GM18505 (cell line): ENCODE measurements around the gene SIGLEC1.

Experiments used
- ATAC-seq: cut with Tn5 transposase; IDR thresholded peaks from one replicate; pipeline ENCODE4 v1.9.1; 2021; ENCODE audit not compliant: unreplicated experiment
- POLR2A ChIP-seq: IDR thresholded peaks from 4 replicates; pipeline ENCODE4 v1.6.1; 2011; ENCODE audit warnings: borderline replicate concordance; ENCODE audit not compliant: insufficient read depth, insufficient read length; ENCODE audit errors: extremely low read depth

SIGLEC1 gene

DNA sequence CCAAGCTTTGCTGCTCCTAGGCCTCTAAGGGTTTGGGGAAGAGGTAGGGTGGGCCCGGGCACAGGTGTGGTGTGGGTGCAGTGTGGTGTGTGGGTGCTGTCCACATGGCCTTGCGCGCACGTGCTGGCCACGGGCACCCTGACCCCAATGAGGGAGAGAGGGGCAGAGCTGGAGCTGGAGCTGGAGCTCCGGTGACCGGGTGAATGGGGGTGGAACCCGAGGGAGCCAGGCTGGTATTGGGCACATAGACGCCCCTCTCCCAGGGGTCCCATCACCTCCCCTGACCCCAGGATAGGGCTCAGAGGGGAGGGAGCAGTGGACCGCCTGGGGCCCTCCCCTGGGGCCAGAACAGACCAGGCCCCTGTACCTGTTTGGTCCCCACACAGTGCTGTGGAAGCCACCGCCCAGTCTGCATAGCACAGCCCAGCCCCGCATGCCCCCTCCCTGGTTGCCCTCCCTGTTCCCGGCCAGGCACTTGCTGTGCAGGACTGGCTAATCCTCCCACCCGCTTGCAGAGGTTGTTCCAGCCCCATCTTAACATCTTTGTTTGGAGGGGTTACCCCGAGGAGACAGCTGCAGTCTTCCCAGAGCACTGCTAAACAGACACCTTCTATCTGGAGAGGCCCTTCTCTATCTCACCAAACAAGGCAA is 31.6 kb downstream of the SIGLEC1 start:
- TF ChIP-seq POLR2A = no peak
- ATAC-seq = no peak

DNA sequence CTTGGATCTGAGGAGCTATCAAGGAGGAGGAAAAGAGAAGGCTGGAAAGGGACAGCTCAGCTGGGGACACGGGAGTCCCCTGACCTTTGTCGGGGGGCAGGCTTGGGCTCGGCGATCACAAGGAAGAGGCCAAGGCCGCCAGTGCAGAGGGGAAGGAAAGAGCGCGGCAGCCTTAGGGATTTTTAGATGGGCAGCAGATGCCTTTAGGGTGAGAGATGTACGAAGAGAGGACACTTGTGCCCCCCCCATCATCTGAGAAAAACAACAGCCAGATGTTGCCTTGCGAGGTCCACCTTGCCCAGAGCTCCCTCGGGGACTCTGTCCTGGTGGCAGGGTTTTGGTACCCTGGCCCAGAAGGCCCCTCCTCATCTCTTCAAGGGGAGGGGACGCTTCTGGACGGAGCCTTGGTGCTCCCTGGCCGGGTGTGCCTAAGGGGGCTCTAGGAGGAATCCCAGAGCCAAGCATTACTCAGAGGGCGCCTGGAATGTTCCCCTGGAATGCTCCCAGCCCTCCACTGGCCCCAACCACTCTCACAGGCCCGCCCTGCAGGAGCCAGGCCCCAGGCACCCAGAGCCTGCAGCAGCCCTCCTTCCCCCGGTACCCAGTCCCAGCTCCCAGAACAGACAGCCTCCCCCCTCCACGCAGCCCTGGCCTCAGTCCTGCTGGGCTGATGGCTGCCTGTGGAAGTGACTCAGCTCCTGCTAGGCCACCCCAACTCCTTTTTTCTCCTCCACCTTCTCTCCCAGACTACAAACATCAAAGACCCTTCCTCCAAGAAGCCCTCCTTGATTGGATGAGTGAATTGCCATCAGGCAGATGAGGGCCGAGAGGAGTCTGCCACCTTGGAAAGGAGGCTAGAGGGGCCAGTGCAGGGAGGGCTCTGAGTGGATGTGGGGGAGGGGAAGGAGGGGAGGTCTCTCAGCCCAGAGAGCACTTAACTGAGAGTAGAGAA is 32.4 kb downstream of the SIGLEC1 start:
- no peak for TF ChIP-seq POLR2A
- no peak for ATAC-seq

DNA sequence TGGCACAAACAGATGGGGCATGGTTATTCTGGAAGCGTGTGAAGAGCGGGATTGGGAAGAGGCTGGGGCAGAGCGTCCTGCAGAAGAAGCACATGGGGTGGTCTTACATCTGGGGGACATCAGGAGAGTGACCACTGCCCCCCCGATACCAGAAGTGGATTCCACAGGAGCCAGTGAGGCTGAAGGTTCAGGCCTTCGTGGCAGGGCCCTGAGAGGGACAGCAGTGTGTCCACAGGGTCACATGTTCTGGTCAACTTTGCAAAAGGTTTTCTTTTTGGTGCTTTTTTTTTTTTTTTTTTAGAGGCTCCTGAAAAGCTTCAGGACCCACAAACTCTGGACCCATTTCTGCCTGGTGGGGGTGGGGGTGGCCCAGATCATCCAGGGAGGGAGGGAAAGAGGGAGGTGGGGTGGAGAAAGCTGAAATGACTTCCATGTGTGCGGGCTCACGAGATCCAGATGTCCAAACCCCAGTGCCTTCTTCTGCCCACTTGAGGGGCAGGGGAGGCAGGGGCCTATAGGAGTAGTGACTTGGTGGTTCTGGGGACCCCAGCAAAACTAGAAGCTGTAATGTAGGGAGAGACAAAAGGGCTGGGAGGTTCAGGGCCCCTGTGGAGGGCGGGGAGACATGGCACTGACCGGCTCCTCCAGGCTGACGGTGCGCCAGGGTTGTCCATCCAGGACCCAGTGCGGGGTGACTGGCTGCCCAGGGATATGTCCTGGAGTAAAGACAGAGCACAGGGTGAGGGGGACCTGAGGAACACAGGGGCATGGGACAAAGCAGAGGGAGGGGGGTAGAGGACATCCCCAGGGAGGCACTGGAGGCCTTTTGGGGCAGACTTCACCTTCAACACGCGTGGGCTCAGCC is 33.3 kb downstream of the SIGLEC1 start:
- no peak for TF ChIP-seq POLR2A
- no peak for ATAC-seq

DNA sequence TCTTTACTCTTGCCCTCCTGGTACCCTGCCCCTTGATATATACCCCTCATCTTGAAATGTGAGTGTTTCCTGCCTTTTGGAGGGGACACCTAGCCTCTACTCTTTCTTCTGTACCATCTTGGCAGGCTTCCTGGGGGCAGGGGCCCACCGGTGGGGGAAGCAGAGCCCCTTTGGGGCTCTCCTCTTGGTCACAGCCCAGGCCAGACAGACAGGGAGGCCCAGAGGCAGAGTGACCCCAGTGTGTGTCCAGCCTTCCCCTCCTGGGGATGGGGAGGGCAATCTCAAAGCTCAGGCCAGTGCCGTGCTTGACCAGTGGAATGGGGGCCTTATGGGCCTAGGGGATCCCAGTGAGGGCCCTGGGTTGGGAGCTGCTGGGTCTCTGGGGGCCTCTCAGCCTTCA is 34.2 kb downstream of the SIGLEC1 start:
- ATAC-seq = no peak

DNA sequence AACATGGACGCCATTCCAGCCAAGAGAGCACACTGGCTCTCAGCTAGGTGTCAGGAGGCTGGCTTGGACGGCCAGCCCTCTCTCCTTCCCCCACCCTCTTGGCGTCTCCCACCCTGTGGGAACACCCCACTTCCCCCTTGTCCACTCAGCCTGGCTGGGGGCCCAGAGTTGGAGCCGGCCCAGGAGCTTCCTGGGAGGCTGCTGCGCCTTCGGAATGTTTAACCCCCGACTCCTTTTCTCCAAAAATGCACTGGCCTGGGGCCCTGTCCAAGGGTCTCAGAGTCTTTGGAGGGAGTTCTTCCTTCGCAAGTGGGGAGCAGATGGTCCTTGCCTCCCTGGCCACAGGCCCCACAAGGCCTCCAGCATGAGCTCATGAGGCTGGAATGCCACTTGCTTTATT is 34.7 kb downstream of the SIGLEC1 start:
- no peak for ATAC-seq
- TF ChIP-seq POLR2A = no peak

More for the DNA sequence above, 34.2 kb downstream of the SIGLEC1 start:
- no peak for TF ChIP-seq POLR2A

DNA sequence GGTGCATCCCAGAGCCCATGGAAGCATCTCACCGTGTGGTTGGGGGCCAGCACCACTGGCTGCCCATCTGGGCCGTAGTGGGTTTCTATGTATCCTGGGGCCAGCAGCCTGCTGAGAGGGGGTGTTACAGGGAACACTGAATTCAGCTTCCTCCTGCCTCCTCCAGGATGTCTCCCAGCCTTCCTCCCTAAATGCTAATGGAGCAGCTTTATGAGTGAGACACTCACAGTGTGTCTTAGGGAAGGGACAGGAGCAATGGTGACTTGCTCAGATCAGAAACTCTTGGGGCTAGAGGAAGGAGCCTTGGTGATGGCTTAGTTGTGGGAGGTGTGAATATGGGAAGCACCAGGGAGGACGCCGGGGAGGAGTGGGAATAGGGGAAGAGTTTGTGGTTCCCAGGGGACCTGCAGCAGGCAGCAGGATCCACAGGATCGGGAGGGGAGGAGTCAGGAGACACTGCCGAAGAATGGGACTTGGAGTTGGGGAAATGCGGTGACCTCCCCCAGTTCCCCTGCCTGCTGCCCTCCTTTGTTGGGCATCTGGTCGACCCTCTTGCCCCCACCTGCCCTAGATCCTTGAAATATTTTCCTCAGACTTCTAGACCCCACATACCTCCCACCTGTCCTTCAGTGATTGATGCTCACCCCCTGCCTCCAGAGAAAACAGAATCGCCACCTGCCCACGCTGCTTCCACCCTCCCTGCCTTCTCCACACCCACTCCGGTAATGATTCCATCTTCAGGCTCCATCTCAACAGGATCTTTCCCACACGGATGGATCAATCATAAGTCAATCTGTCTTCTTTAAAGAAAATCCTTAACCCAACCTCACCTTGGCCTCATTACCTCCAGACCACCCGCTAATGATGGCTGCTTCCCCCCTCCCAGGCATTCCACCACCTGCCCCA is 37.2 kb downstream of the SIGLEC1 start:
- no peak for ATAC-seq
- TF ChIP-seq POLR2A = no peak

DNA sequence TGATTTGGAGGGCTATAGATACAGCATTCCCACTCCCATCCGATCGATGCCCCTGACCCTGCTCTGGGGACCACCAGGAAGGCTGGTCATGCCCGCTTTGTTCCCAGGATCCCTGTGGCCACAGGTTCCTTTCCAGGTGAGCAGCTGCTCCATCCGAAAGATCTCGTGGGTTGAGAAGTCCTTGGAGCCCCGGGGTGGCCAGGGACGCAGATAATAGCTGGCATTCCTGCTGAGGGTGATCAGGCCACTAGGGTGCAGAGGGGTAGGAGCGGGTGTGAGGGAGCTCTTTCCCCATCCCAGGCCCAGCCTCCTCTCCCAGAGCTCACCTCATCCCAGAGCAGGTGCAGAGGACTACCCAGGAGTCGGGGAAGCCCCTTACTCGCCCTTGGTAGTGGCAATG is 38.0 kb downstream of the SIGLEC1 start:
- no peak for ATAC-seq
- no peak for TF ChIP-seq POLR2A

DNA sequence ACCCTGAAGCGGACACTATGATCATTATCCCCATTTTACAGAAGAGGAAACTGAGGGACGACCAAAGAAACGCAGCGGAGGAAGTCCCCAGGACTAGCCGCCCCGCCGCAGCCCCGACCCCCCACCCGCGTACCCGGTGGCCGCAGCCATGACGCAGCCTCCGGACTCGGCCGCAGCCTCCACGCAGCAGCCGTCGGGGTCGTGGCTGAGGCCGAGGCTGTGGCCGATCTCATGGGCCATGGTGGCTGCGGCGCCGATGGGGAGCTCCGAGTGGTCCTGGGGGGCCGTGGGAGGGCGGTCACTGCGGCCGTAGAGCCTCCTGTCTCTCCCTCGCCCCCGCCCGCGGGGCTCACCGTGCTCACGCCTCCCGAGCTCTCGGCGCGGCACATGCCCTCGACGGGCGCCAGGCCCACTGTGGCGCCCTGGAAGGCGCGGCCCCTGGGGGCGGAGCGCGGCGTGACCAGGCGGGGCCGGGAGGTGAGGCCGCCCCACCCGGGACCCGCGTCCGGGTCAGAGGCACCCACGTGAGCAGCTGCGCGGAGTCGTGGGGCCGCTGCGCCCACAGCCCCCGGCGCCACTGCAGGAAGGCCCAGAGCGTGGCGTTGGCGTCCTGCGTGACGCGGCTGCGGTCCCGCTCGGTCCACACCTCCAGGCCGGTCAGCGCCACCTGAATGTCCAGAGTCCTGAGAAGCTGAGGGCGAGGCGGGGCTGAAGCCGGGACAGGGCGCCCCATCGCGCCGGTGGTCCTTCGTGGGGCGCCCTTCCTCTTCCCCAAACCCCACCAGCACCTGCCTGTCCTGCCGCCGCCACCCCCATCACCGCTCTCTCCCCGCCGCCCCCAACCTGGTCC is 39.0 kb downstream of the SIGLEC1 start:
- no peak for ATAC-seq
- TF ChIP-seq POLR2A = no peak

DNA sequence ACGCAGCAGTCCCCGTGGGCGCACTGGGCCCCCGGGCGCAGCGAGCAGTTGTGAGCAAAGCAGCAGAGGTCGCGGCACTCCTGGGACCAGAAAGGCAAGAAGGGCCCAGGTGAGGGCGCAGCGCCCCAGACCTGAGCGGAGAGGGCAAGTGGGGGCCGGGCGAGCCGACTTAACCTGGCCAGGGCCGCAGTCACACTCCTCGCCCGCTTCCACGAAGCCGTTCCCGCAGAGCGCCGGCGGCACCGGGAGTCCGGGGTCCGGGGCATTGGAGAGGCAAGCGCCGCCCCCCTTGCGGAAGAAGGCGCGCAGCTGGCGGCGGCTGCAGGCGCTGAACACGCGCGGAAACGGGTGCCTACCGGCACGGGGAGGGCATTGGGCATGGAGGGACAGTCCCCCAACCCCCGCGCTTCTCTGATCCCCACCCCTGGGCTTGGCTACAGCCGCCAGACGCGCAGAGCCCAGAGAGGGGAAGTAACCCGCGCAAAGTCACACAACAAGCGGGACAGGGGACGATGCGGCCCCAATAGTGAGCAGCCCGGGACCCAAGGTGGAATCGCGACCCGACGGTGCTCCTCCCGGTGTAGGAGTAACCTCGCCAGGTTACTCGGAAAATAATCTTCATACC is 39.7 kb downstream of the SIGLEC1 start:
- no peak for TF ChIP-seq POLR2A
- ATAC-seq = no peak

DNA sequence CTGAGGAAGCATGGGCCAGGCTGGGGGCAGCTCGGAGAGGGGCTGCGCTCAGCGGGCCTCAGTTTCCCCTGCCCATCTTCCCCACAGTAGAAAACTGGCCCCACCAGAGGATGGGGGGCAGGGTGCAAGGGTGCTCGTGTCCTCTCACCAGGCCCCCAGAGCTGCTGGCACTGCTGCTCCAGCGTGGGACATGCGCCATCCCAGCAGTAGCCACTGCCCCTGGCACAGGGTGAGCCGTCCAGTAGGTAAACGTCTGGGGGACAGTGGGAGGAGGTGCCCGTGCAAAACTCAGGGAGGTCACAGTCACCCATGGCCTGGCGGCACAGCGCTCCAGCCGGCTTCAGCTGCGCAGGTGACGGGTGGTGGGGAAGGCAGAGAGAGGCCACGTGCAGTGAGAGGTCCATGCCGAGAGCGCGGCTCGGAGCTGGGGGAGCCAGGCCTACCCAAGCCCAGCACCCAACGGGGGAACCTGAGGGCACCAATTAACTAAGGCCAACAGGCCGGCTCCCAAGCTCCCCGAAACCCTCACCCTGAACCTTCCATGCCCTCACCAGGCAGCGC is 40.3 kb downstream of the SIGLEC1 start:
- no peak for ATAC-seq
- TF ChIP-seq POLR2A = no peak

DNA sequence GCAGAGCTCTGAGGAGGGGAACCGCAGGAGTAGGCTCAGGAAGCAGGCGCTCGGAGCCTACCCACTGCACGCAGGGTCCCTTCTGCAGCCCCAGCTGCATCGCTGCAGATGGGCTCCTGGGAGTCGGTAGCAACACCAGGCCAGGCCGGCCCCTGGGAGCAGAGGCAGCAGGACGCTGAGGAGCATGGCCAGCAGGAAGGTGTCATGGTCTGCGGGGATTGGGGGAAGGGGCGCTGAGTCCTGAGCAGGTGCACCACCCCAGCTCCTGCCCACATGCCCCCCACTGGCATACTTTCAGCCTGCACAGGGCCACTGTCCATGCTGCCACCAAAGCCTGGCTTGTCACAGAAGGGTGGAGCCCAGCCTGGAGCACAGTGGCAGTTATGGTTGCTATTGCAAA is 41.5 kb downstream of the SIGLEC1 start:
- ATAC-seq = no peak

More for the DNA sequence above, 41.5 kb downstream of the SIGLEC1 start:
- TF ChIP-seq POLR2A = no peak
